Testis (tissue), 3 donors: Measurements from ENCODE around the gene TBX21. TPM values are rescaled to one million over a fixed set of nuclear protein-coding genes. Genes with fewer than 3 reads are reported as not detected.

ENCODE experiments used
- DNase-seq: peaks from one replicate; pipeline ENCODE4 v3.0.0-alpha.2; 2019
- H3K27ac ChIP-seq, 2 donors: fragments of 200-600 bp; sonication (generic); one replicate each; pipeline ENCODE4 v1.5.1; 2019
- H3K27me3 ChIP-seq: fragments of 200-600 bp; sonication (generic); one replicate; pipeline ENCODE4 v1.5.1; 2019
- H3K36me3 ChIP-seq: fragments of 200-600 bp; sonication (generic); one replicate; pipeline ENCODE4 v1.5.1; 2017; ENCODE audit warnings: low read depth; ENCODE audit errors: missing control alignments
- H3K4me1 ChIP-seq: fragments of 200-600 bp; sonication (generic); one replicate; pipeline ENCODE4 v1.5.1; 2019
- H3K4me3 ChIP-seq, 2 donors: fragments of 200-600 bp; sonication (generic); one replicate each; pipeline ENCODE4 v1.5.1; 2017 to 2019
- H3K9me3 ChIP-seq: fragments of 200-600 bp; sonication (generic); one replicate; pipeline ENCODE4 v1.5.1; 2017
- POLR2A ChIP-seq: fragments of 450-650 bp; IDR thresholded peaks from one replicate; pipeline ENCODE4 v1.6.1; 2017; ENCODE audit warnings: antibody characterized with exemption, mild to moderate bottlenecking, moderate library complexity
- WGBS, 2 donors: methylation state at CpG; one replicate each; pipeline ENCODE4 v1.1.5; 2018; 5-methylcytosine and 5-hydroxymethylcytosine counted together
- intact Hi-C: fragments of 100-400 bp; cut with DNase I; formaldehyde crosslinking; loops from one replicate; pipeline ENCODE4 v1.15.1; 2023; ENCODE audit warnings: low total_unique reads
- polyA plus RNA-seq: library from polyadenylated mRNA; stranded (reverse); fragments of 350-450 nt; fragmentation: Illumina TruSeq; extraction: RNeasy Lipid Tissue Mini Kit (QIAGEN cat#74804); gene quantifications from one replicate; pipeline ENCODE4 v1.2.3, GENCODE V29; 2014; ENCODE audit warnings: low read depth, low replicate concordance; ENCODE audit not compliant: insufficient read depth
- total RNA-seq, 2 donors: library from RNA; depleted of rRNA; stranded (reverse); fragments of >200 nt; gene quantifications; one replicate each; pipeline ENCODE4 v1.2.3, GENCODE V29; 2016
- TF ChIP-seq, protein P1 (sequence below), 3 experiments: fragments of 450-650 bp in 2 of 3; fragments of 200-600 bp in 1 of 3; sonication (generic) in 1 of 3; IDR thresholded peaks; one replicate each; pipeline ENCODE4 v1.5.1; 2016 to 2019; ENCODE audit warnings: antibody characterized with exemption in 3 of 3, mild to moderate bottlenecking in 2 of 3, moderate library complexity in 1 of 3

The TBX21 gene
- total and polyA plus RNA-seq, 3 donors from 2014 or later = 1.1 to 2.2 (median 1.8) TPM

DNA sequence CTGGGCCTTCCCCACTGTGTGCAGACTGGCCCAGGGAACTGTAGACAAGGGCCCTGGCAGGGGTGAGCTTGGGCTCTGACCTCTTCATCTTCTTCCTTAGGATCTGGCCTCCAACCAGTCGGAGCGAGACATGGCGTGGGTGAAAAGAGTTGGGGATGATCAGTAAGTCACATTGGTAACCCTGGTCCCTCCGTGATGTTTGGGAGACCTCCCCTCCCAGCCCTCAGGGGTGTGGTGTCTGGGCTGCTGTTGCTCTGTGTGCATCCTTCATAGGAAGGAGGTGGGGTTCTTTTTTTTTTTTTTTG is 33.5 kb upstream of the TBX21 start:
- Histone ChIP-seq H3K4me3 (no peak overlapping the region), H3K9me3 (no peaks in the 10 kb centered on the region), H3K4me1 (peaks cover 6% of the 10 kb centered on the region), H3K27ac (no peak overlapping the region), H3K36me3 (no peaks in the 10 kb centered on the region), H3K27me3 (no peaks in the 10 kb centered on the region)
- DNase-seq = no peak
- intact Hi-C loops = no loop called here
- WGBS, 2 donors = 94 to 95% methylated on average over 4 of the region's 4 CpGs
- TF ChIP-seq POLR2A = no peak
- TF ChIP-seq, protein P1, sequence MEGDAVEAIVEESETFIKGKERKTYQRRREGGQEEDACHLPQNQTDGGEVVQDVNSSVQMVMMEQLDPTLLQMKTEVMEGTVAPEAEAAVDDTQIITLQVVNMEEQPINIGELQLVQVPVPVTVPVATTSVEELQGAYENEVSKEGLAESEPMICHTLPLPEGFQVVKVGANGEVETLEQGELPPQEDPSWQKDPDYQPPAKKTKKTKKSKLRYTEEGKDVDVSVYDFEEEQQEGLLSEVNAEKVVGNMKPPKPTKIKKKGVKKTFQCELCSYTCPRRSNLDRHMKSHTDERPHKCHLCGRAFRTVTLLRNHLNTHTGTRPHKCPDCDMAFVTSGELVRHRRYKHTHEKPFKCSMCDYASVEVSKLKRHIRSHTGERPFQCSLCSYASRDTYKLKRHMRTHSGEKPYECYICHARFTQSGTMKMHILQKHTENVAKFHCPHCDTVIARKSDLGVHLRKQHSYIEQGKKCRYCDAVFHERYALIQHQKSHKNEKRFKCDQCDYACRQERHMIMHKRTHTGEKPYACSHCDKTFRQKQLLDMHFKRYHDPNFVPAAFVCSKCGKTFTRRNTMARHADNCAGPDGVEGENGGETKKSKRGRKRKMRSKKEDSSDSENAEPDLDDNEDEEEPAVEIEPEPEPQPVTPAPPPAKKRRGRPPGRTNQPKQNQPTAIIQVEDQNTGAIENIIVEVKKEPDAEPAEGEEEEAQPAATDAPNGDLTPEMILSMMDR (IDR thresholded peaks at IDR 0.05) = no peak

DNA sequence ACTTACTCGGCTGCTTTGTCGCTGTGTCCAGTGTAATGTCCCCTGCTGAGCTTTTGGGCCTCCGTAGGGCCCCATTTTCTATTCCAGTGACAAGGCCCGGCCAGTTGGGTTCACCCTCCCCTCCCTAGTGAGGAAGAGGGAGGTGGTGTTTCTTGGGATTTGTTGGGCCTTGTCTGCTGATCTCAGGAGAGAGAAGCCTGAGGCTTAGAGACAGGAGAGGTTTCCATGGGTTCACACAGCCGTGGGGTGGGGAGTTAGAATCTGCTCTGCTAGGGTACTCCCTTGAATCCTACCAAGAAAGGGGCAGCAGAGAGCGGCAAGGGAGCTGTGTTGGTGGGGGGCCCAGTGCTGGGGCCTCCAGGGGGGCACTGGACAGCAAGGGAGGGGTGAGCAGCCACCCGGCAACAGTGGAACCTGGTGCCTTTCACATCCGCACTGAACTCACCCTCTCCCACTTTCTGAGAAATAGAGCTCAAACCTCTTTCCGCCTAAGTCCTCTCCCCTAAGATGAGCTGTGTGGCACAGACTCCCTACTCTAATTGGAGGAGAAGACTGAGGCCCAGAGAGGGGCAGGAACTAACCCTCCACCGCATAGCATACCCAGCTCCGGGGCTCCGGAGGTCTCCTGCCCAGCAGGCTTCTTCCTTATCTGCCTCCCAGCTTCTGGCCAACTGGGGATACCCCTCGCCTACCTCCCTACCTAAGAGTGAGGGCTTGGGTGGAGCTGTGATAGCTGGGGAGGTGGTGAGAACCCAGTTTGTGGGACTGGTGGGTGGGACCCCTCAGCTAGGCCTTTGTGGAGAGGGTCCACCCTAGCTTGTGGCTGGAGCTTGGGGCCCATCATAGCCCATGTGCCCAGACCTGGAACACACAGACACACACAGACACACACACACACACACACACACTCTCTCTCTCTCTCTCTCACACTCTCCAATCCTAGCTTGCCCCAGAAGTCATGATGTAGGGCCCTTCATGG is 32.3 kb upstream of the TBX21 start:
- Histone ChIP-seq H3K4me1 (peaks cover under 1% of the 10 kb centered on the region), H3K36me3 (no peaks in the 10 kb centered on the region), H3K27me3 (no peaks in the 10 kb centered on the region), H3K4me3 (no peak overlapping the region), H3K9me3 (no peaks in the 10 kb centered on the region), H3K27ac (no peak overlapping the region)
- TF ChIP-seq, protein P1 (IDR thresholded peaks at IDR 0.05) = no peak
- no peak for TF ChIP-seq POLR2A
- DNase-seq = no peak
- 86 to 93% methylated on average over 9 to 13 of the region's 13 CpGs for WGBS, 2 donors
- intact Hi-C loops = no loop called here

DNA sequence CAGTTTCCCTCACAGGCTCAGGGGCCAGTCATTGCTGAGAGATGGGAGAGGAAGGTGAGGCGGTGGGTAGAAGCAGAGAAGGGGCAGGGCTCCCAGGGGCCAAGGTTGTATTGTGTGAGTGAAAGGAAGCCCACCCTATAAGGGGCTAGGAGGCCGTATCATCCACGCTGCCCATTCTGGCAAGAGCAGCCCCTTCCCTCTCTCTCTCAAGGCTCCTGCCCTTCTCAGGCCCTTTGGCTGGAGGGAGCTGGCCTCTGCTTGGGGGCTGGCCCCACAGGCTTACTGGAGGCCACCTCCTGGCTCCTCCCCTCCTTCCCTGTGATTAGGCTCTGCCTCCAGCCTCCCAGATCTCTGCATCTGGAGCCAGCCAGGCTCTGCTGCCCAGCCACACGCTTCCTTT is 31.4 kb upstream of the TBX21 start:
- TF ChIP-seq, protein P1 (IDR thresholded peaks at IDR 0.05) = no peak
- DNase-seq = no peak
- Histone ChIP-seq H3K4me1 (peaks cover 3% of the 10 kb centered on the region), H3K27me3 (no peaks in the 10 kb centered on the region), H3K9me3 (no peaks in the 10 kb centered on the region), H3K36me3 (no peaks in the 10 kb centered on the region), H3K27ac (no peak overlapping the region), H3K4me3 (no peak overlapping the region)
- intact Hi-C loops = no loop called here
- 86 to 90% methylated on average over 4 of the region's 4 CpGs for WGBS, 2 donors

DNA sequence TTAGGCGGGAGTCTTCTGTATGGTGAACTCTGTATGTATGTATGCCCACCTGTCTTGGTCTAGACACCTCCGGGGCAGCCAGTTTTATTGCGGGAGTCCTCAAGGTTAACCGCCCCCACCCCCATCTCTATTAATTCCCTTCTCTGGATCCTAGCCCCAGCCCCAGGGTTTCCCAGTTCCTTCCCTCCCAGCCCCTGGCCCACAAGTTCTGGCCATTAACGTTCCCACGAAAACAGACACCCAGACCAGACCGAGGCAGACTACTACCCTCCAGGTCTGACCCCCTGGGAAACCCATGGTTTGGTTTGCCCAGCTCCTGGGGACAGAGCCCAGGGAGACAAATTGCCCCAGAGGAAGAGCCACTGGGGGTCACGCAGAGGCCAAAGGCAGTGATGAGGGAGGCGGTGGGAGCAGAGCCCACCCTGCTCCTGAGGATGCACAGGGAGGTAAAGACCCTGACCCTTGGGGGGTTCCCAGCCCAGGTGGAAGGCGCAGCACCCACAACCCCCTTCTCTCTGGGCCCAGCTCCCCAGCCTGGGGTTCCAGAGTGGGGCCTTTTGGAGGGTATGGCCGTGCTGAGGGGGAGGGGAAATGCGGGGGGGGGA is 30.5 kb upstream of the TBX21 start:
- intact Hi-C loops = no loop called here
- no peak for DNase-seq
- no peaks in the 10 kb centered on the region for H3K36me3 ChIP-seq
- no peaks in the 10 kb centered on the region for H3K9me3 ChIP-seq
- peaks cover 3% of the 10 kb centered on the region for H3K4me1 ChIP-seq
- H3K27ac ChIP-seq = no peak overlapping the region
- WGBS, 2 donors = 80 to 82% methylated on average over 12 of the region's 12 CpGs
- no peaks in the 10 kb centered on the region for H3K27me3 ChIP-seq
- no peak overlapping the region for H3K4me3 ChIP-seq
- TF ChIP-seq POLR2A = no peak
- TF ChIP-seq, protein P1 (IDR thresholded peaks at IDR 0.05) = no peak
